Neural cell (in vitro differentiated cells): ENCODE measurements around the gene MAPK7. TPM values are rescaled to one million over a fixed set of nuclear protein-coding genes. Genes with fewer than 3 reads are reported as not detected.

Experiments used
- H2AFZ ChIP-seq: fragments of 200-600, 300-800 bp; sonication (generic), shearing (Covaris generic); 2 replicates; pipeline ENCODE4 v1.6.0; 2014; ENCODE audit warnings: low read depth, mild to moderate bottlenecking, antibody characterized with exemption, low read length, moderate library complexity
- H3F3A ChIP-seq: fragments of 200-600 bp; shearing (Covaris generic); 2 replicates; pipeline ENCODE4 v1.6.1; 2016; ENCODE audit warnings: mild to moderate bottlenecking, moderate library complexity, mixed read lengths, antibody characterized with exemption, low read length; ENCODE audit not compliant: insufficient read depth, poor library complexity, severe bottlenecking
- H3K27ac ChIP-seq: fragments of 200-600, 300-800 bp; sonication (generic), shearing (Covaris generic); 2 replicates; pipeline ENCODE4 v1.5.1; 2014; ENCODE audit warnings: mild to moderate bottlenecking, low read length, moderate library complexity
- H3K27me3 ChIP-seq: fragments of 300-800, 200-600 bp; sonication (generic), shearing (Covaris generic); 2 replicates; pipeline ENCODE4 v1.6.0; 2014; ENCODE audit warnings: mild to moderate bottlenecking, low read depth, low read length, moderate library complexity; ENCODE audit not compliant: insufficient read depth
- H3K36me3 ChIP-seq: fragments of 300-800, 200-600 bp; sonication (generic), shearing (Covaris generic); 2 replicates; pipeline ENCODE4 v1.5.1; 2014; ENCODE audit warnings: mild to moderate bottlenecking, antibody characterized with exemption, low read length, moderate library complexity; ENCODE audit not compliant: insufficient read depth
- H3K4me2 ChIP-seq: fragments of 300-800, 200-600 bp; sonication (generic), shearing (Covaris generic); 2 replicates; pipeline ENCODE4 v1.6.0; 2014; ENCODE audit warnings: mild to moderate bottlenecking, low read length
- H3K4me3 ChIP-seq: fragments of 300-800, 200-600 bp; sonication (generic), shearing (Covaris generic); 2 replicates; pipeline ENCODE4 v1.5.1; 2014; ENCODE audit warnings: mild to moderate bottlenecking, low read length, moderate library complexity
- H3K79me2 ChIP-seq: fragments of 200-600 bp; shearing (Covaris generic); replicated peaks from 2 replicates; pipeline ENCODE4 v1.6.0; 2014; ENCODE audit warnings: mild to moderate bottlenecking, low read length, moderate library complexity; ENCODE audit not compliant: insufficient read depth
- H3K9ac ChIP-seq: fragments of 300-800, 200-600 bp; sonication (generic), shearing (Covaris generic); 2 replicates; pipeline ENCODE4 v1.6.1; 2016; ENCODE audit warnings: mild to moderate bottlenecking, low read length, mixed read lengths
- H3K9me2 ChIP-seq: fragments of 200-600 bp; shearing (Covaris generic); 2 replicates; pipeline ENCODE4 v1.6.1; 2016; ENCODE audit warnings: mild to moderate bottlenecking, low read length, mixed read lengths; ENCODE audit not compliant: insufficient read depth
- H3K9me3 ChIP-seq: fragments of 200-600, 300-800 bp; sonication (generic), shearing (Covaris generic); 2 replicates; pipeline ENCODE4 v1.6.1; 2016; ENCODE audit warnings: mild to moderate bottlenecking, mixed run types, low read length, moderate library complexity, mixed read lengths
- H4K20me1 ChIP-seq: fragments of 200-600 bp; shearing (Covaris generic); 2 replicates; pipeline ENCODE4 v1.6.1; 2016; ENCODE audit warnings: mild to moderate bottlenecking, mixed run types; ENCODE audit not compliant: insufficient read depth
- EP300 ChIP-seq: fragments of 450-650 bp; conservative IDR thresholded peaks from 2 replicates; pipeline ENCODE4 v1.6.1; 2014; ENCODE audit warnings: antibody characterized with exemption, mild to moderate bottlenecking, moderate library complexity; ENCODE audit not compliant: poor library complexity, severe bottlenecking
- EZH2 ChIP-seq: fragments of 200-600, 300-800 bp; shearing (Covaris generic), sonication (generic); IDR thresholded peaks from 2 replicates; pipeline ENCODE4 v1.6.1; 2014; ENCODE audit warnings: antibody characterized with exemption, low read length, borderline replicate concordance, mild to moderate bottlenecking; ENCODE audit not compliant: insufficient read depth, poor library complexity, severe bottlenecking
- MXI1 ChIP-seq: fragments of 450-650 bp; conservative IDR thresholded peaks from 2 replicates; pipeline ENCODE4 v1.6.1; 2014; ENCODE audit warnings: antibody characterized with exemption, mild to moderate bottlenecking; ENCODE audit not compliant: poor library complexity, severe bottlenecking
- POLR2AphosphoS5 ChIP-seq: IDR thresholded peaks from 2 replicates; pipeline ENCODE4 v1.6.1; 2012
- RAD21 ChIP-seq: fragments of 450-650 bp; conservative IDR thresholded peaks from 2 replicates; pipeline ENCODE4 v1.6.1; 2014; ENCODE audit warnings: antibody characterized with exemption, mild to moderate bottlenecking, moderate library complexity
- SMC3 ChIP-seq: fragments of 450-650 bp; conservative IDR thresholded peaks from 2 replicates; pipeline ENCODE4 v1.6.1; 2014; ENCODE audit warnings: antibody characterized with exemption, mild to moderate bottlenecking, moderate library complexity; ENCODE audit not compliant: poor library complexity
- TAF1 ChIP-seq: IDR thresholded peaks from 2 replicates; pipeline ENCODE4 v1.6.1; 2012; ENCODE audit warnings: low read depth
- polyA plus RNA-seq: library from polyadenylated mRNA; depleted of rRNA; stranded (reverse); fragments of >200 nt; gene quantifications from 2 replicates; pipeline ENCODE4 v1.2.3, GENCODE V29; 2014
- TF ChIP-seq, protein P1 (sequence below): IDR thresholded peaks from 2 replicates; pipeline ENCODE4 v1.6.1; 2012; ENCODE audit warnings: borderline replicate concordance
- TF ChIP-seq, protein P2 (sequence below): fragments of 450-650 bp; IDR thresholded peaks from 2 replicates; pipeline ENCODE4 v1.5.1; 2014; ENCODE audit warnings: antibody characterized with exemption, mild to moderate bottlenecking, moderate library complexity; ENCODE audit not compliant: poor library complexity, severe bottlenecking

MAPK7 gene
- polyA plus RNA-seq, 1 donor from 2014 or later: 18.8 TPM

DNA sequence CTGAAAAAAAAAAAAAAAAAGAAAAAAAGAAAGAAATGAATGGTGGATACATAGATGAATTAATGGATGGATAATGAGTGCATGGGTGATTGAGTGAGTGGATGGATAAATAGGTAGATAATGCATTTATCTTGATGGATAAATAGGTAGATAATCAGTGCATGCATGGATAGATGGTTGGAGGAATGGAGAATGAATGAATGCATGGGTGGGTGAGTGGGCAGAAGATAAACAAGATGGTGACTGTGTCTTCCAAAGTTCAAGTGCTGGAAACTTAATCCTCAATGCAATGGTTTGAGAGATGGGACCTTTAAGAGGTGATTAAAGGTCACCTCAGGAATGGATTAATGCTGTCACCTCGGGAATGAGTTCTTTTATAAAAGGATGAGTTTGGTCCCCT lies 26.0 kb downstream of the MAPK7 start:
- Histone ChIP-seq H3F3A (no peaks in the 10 kb centered on the region), H3K9me3 (no peaks in the 10 kb centered on the region), H2AFZ (no peak overlapping the region), H3K9me2 (no peaks in the 10 kb centered on the region), H3K4me3 (no peak overlapping the region), H3K9ac (no peak overlapping the region), H3K36me3 (no peaks in the 10 kb centered on the region), H4K20me1 (no peaks in the 10 kb centered on the region), H3K79me2 (no peaks in the 10 kb centered on the region), H3K4me2 (no peak overlapping the region), H3K27me3 (no peaks in the 10 kb centered on the region), H3K27ac (no peak overlapping the region)
- no peak for TF ChIP-seq RAD21
- TF ChIP-seq EZH2: no peak
- no peak for TF ChIP-seq POLR2AphosphoS5
- TF ChIP-seq, protein P1, sequence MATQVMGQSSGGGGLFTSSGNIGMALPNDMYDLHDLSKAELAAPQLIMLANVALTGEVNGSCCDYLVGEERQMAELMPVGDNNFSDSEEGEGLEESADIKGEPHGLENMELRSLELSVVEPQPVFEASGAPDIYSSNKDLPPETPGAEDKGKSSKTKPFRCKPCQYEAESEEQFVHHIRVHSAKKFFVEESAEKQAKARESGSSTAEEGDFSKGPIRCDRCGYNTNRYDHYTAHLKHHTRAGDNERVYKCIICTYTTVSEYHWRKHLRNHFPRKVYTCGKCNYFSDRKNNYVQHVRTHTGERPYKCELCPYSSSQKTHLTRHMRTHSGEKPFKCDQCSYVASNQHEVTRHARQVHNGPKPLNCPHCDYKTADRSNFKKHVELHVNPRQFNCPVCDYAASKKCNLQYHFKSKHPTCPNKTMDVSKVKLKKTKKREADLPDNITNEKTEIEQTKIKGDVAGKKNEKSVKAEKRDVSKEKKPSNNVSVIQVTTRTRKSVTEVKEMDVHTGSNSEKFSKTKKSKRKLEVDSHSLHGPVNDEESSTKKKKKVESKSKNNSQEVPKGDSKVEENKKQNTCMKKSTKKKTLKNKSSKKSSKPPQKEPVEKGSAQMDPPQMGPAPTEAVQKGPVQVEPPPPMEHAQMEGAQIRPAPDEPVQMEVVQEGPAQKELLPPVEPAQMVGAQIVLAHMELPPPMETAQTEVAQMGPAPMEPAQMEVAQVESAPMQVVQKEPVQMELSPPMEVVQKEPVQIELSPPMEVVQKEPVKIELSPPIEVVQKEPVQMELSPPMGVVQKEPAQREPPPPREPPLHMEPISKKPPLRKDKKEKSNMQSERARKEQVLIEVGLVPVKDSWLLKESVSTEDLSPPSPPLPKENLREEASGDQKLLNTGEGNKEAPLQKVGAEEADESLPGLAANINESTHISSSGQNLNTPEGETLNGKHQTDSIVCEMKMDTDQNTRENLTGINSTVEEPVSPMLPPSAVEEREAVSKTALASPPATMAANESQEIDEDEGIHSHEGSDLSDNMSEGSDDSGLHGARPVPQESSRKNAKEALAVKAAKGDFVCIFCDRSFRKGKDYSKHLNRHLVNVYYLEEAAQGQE: no peak
- TF ChIP-seq SMC3: no peak
- TF ChIP-seq, protein P2, sequence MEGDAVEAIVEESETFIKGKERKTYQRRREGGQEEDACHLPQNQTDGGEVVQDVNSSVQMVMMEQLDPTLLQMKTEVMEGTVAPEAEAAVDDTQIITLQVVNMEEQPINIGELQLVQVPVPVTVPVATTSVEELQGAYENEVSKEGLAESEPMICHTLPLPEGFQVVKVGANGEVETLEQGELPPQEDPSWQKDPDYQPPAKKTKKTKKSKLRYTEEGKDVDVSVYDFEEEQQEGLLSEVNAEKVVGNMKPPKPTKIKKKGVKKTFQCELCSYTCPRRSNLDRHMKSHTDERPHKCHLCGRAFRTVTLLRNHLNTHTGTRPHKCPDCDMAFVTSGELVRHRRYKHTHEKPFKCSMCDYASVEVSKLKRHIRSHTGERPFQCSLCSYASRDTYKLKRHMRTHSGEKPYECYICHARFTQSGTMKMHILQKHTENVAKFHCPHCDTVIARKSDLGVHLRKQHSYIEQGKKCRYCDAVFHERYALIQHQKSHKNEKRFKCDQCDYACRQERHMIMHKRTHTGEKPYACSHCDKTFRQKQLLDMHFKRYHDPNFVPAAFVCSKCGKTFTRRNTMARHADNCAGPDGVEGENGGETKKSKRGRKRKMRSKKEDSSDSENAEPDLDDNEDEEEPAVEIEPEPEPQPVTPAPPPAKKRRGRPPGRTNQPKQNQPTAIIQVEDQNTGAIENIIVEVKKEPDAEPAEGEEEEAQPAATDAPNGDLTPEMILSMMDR: no peak
- no peak for TF ChIP-seq MXI1
- no peak for TF ChIP-seq EP300
- no peak for TF ChIP-seq TAF1

DNA sequence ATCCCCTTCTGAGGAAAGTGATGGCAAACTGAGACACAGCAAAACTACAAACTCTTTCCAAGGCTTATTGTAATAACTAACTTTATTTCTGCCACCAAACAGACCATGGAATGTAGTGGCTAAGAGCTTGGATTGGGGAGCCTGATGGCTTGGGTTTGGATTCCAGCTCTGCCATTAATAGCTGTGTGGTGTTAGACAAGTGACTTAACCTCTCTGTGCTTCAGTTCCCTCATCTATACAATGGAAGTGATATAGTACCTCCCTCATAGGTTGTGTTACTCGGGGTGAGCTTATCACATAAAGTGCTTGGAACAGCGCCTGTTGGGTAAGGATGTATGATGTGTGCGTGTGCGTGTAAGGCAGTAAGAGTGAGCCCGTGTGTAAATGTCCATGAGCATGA lies 26.8 kb downstream of the MAPK7 start:
- no peak overlapping the region for H3K4me2 ChIP-seq
- no peaks in the 10 kb centered on the region for H3K9me3 ChIP-seq
- no peak overlapping the region for H3K4me3 ChIP-seq
- no peaks in the 10 kb centered on the region for H4K20me1 ChIP-seq
- no peak overlapping the region for H2AFZ ChIP-seq
- H3F3A ChIP-seq: no peaks in the 10 kb centered on the region
- H3K36me3 ChIP-seq: no peaks in the 10 kb centered on the region
- TF ChIP-seq EZH2: no peak
- no peak for TF ChIP-seq MXI1
- TF ChIP-seq, protein P2: no peak
- no peak for TF ChIP-seq SMC3
- H3K27me3 ChIP-seq: no peaks in the 10 kb centered on the region
- H3K9ac ChIP-seq: no peak overlapping the region
- H3K27ac ChIP-seq: no peak overlapping the region
- no peaks in the 10 kb centered on the region for H3K79me2 ChIP-seq
- H3K9me2 ChIP-seq: no peaks in the 10 kb centered on the region
